OCI-LY3 (cell line): ENCODE data around the gene ITGA11.

Source experiments
- EZH2phosphoT487 ChIP-seq: fragments of 200-600 bp; shearing (Covaris generic); IDR thresholded peaks from 2 replicates; pipeline ENCODE4 v1.6.1; 2018; ENCODE audit warnings: antibody characterized with exemption, mixed run types, low read depth
- TF ChIP-seq, protein P1 (sequence below): fragments of 200-600, 300-600 bp; sonication (generic); IDR thresholded peaks from 2 replicates; pipeline ENCODE4 v1.5.1; 2014; ENCODE audit warnings: antibody characterized with exemption, low read length, low read depth

DNA sequence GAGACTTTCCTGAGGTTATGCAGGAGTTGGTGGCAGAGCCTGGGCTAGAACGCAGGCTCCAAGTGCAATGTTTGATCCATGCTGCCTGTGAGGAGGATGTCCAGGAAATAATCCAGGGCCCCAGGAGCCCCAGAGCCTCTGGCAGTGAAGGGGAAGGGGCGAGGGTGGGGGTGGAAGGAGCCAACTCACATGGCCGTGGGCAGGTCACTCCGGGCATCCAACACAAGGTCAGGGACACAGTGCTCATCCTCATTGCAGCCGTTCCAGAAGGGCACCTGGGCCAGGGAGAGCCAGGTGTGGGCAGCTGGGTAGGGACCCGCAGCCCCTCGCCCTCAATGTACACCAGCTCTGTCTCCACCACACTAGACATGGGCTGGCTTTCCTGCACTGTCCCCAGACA, 110.7 kb downstream of the ITGA11 start:
- TF ChIP-seq, protein P1, sequence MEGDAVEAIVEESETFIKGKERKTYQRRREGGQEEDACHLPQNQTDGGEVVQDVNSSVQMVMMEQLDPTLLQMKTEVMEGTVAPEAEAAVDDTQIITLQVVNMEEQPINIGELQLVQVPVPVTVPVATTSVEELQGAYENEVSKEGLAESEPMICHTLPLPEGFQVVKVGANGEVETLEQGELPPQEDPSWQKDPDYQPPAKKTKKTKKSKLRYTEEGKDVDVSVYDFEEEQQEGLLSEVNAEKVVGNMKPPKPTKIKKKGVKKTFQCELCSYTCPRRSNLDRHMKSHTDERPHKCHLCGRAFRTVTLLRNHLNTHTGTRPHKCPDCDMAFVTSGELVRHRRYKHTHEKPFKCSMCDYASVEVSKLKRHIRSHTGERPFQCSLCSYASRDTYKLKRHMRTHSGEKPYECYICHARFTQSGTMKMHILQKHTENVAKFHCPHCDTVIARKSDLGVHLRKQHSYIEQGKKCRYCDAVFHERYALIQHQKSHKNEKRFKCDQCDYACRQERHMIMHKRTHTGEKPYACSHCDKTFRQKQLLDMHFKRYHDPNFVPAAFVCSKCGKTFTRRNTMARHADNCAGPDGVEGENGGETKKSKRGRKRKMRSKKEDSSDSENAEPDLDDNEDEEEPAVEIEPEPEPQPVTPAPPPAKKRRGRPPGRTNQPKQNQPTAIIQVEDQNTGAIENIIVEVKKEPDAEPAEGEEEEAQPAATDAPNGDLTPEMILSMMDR = no peak
- no peak for TF ChIP-seq EZH2phosphoT487
